MCF 10A (cell line): Measurements from ENCODE around the gene MTERF4. TPM values are rescaled to one million over a fixed set of nuclear protein-coding genes. Genes with fewer than 3 reads are reported as not detected.

Source experiments
- BruUV-seq: library from RNA; stranded (reverse); fragments of 400-500 nt; replicated peaks from 2 replicates; lab custom pipeline; 2021; lab: Mats Ljungman, UMichigan
- CTCF ChIA-PET: fragments of 300-600 bp; sonication (Branson Sonifier 250); formaldehyde crosslinking; extraction: SDS; loops from one replicate; lab custom pipeline; 2021; ENCODE audit warnings: antibody characterized with exemption, inconsistent platforms; lab: Yijun Ruan, JAX
- POLR2A ChIA-PET: fragments of 300-600, 350-650 bp; sonication (Branson Sonifier 250); formaldehyde crosslinking; extraction: SDS; loops from one replicate; lab custom pipeline; 2020; ENCODE audit warnings: antibody characterized with exemption, inconsistent platforms; lab: Yijun Ruan, JAX
- DNase-seq: peaks from one replicate; pipeline ENCODE4 v3.0.0-alpha.2; 2018; ENCODE audit not compliant: unreplicated experiment
- H3K27ac Mint-ChIP-seq: one replicate; pipeline ENCODE4 v1.8.0; 2022; ENCODE audit warnings: mild to moderate bottlenecking, low read depth, mixed read lengths; ENCODE audit not compliant: unreplicated experiment
- H3K27me3 Mint-ChIP-seq: one replicate; pipeline ENCODE4 v1.8.0; 2022; ENCODE audit warnings: mixed read lengths; ENCODE audit not compliant: insufficient read depth, unreplicated experiment
- H3K36me3 Mint-ChIP-seq: one replicate; pipeline ENCODE4 v1.8.0; 2022; ENCODE audit warnings: mild to moderate bottlenecking, moderate library complexity, mixed read lengths; ENCODE audit not compliant: insufficient read depth, unreplicated experiment
- H3K4me1 Mint-ChIP-seq: one replicate; pipeline ENCODE4 v1.8.0; 2022; ENCODE audit warnings: mixed read lengths; ENCODE audit not compliant: insufficient read depth, unreplicated experiment
- H3K4me3 Mint-ChIP-seq: one replicate; pipeline ENCODE4 v1.8.0; 2022; ENCODE audit warnings: mild to moderate bottlenecking, moderate library complexity, mixed read lengths; ENCODE audit not compliant: unreplicated experiment
- H3K9me3 Mint-ChIP-seq: one replicate; pipeline ENCODE4 v1.8.0; 2022; ENCODE audit warnings: mixed read lengths; ENCODE audit not compliant: unreplicated experiment
- CTCF ChIP-seq: fragments of 200-600 bp; IDR thresholded peaks from one replicate; pipeline ENCODE4 v1.8.0; 2022; ENCODE audit warnings: antibody characterized with exemption, mild to moderate bottlenecking; ENCODE audit not compliant: unreplicated experiment
- intact Hi-C: fragments of 100-400 bp; cut with micrococcal nuclease; formaldehyde crosslinking; loops from 2 replicates; pipeline ENCODE4 v1.14.1; 2022
- total RNA-seq: library from RNA; stranded (reverse); gene quantifications from 2 replicates; pipeline ENCODE4 v1.2.3, GENCODE V29; 2022

The MTERF4 gene
- total RNA-seq, 1 experiment from 2014 or later: 29.9 TPM

GRCh38 chr2:241064008-241064801 is 37.9 kb downstream of the MTERF4 start:
- no TSS peak for BruUV-seq
- H3K4me3 Mint-ChIP-seq: peak overlapping the region; percentile 74
- POLR2A ChIA-PET: interaction anchor here (0.7 to 1.5 kb wide), 3 partner anchors 9 to 54 kb away, joined by 3 to 4 read pairs (median 3); partner anchors contain the start of gene MTERF4
- TF ChIP-seq CTCF: no peak
- no peak overlapping the region for H3K27ac Mint-ChIP-seq
- peak; percentile 57 for DNase-seq
- peaks cover 21% of the 10 kb centered on the region for H3K4me1 Mint-ChIP-seq
- no peaks in the 10 kb centered on the region for H3K27me3 Mint-ChIP-seq
- H3K9me3 Mint-ChIP-seq: no peaks in the 10 kb centered on the region
- peaks cover 17% of the 10 kb centered on the region for H3K36me3 Mint-ChIP-seq
- intact Hi-C loops: loop anchor here (5.0 kb wide), 1 partner anchor 152 kb away; no protein-coding TSS in a partner anchor
- CTCF ChIA-PET: interaction anchor here (0.6 to 1.3 kb wide), 3 partner anchors 14 to 190 kb away, joined by 3 read pairs; no protein-coding TSS in a partner anchor

- no TSS peak for BruUV-seq
- POLR2A ChIA-PET: interaction anchor here (0.7 to 4.3 kb wide), 5 partner anchors 10 to 484 kb away, joined by 3 to 22 read pairs (median 4); partner anchors contain the start of gene MTERF4
- Mint-ChIP-seq H3K4me1 (peaks cover 21% of the 10 kb centered on the region), H3K27me3 (no peaks in the 10 kb centered on the region), H3K4me3 (peak overlapping the region; percentile 74), H3K36me3 (peaks cover 14% of the 10 kb centered on the region), H3K27ac (no peak overlapping the region), H3K9me3 (no peaks in the 10 kb centered on the region)
- CTCF ChIA-PET: interaction anchor here (0.6 to 1.3 kb wide), 3 partner anchors 14 to 189 kb away, joined by 3 read pairs; no protein-coding TSS in a partner anchor
- peak; percentile 35 for DNase-seq
- intact Hi-C loops: loop anchor here (5.0 kb wide), 1 partner anchor 151 kb away; no protein-coding TSS in a partner anchor
- no peak for TF ChIP-seq CTCF
These were observed 38.5 kb downstream of the MTERF4 start for GRCh38 chr2:241063587-241063986.

GRCh38 chr2:241063093-241063551 is 39.0 kb downstream of the MTERF4 start:
- intact Hi-C loops: loop anchor here (5.0 kb wide), 1 partner anchor 151 kb away; no protein-coding TSS in a partner anchor
- ChIA-PET POLR2A (interaction anchor here (0.7 to 4.3 kb wide), 5 partner anchors 38 to 483 kb away, joined by 3 to 22 read pairs (median 4); partner anchors contain the start of genes MTERF4 and PASK), CTCF (no interaction called here)
- peak overlapping the region; percentile 74 for H3K4me3 Mint-ChIP-seq
- H3K36me3 Mint-ChIP-seq: peaks cover 18% of the 10 kb centered on the region
- no TSS peak for BruUV-seq
- peak overlapping the region; percentile 49 for H3K27ac Mint-ChIP-seq
- H3K9me3 Mint-ChIP-seq: no peaks in the 10 kb centered on the region
- peaks cover 21% of the 10 kb centered on the region for H3K4me1 Mint-ChIP-seq
- H3K27me3 Mint-ChIP-seq: no peaks in the 10 kb centered on the region
- no peak for TF ChIP-seq CTCF
- DNase-seq: peak; percentile 28
